Skeletal muscle cell (primary cell): Measurements from ENCODE around the gene KLF11.

Source experiments
- DNase-seq: peaks from one replicate; pipeline ENCODE4 v3.0.0-alpha.2; 2010; ENCODE audit warnings: low read depth
- H3K4me3 ChIP-seq: 2 replicates; pipeline ENCODE4 v1.5.1; 2011; ENCODE audit warnings: low read depth, mild to moderate bottlenecking, control low read depth, low read length, moderate library complexity

Gene KLF11

DNA sequence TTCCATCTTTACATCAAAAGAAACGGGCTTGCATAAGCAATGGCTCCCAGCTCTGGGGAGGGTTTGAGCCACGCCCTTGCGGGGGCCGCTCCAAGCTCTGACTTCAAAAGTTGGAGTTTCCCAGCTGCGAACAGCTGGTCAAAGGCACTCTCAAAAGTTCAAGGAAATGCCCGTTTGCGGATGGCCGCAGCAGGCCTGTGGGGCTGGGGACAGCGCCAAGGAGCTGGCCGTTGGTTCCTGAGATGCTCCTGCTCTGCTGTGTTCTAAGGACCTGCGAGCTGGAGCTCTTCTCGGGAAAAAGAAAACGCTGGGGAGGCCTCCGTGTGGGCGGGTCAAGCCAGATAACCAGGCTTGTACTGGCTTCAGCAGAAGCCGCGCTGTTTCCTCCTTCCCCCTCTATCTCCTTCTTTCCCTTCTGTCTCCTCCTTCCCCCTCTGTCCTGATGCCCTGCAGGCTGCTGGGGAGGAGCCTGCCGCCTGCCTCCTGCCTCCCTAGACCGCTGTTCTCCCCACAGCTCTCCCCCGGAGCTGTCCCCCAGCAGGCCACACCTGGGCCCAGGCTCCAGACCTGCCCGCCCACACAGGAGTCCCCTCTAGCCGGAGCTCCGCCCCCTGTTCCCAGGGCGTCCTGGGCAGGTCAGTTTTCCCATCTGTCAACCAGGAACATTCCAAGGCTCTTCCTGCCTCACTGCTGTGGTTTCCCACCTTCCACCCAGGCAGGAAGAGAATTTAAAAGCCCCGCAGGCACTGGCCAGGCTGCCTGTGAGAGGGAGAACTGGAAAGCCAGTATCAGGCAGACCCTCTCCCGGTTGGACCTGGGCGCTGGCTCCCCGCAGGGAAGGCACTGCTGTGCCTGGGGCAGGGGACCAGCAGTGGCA lies 14.1 kb downstream of the KLF11 start:
- DNase-seq: peak; percentile 41

DNA sequence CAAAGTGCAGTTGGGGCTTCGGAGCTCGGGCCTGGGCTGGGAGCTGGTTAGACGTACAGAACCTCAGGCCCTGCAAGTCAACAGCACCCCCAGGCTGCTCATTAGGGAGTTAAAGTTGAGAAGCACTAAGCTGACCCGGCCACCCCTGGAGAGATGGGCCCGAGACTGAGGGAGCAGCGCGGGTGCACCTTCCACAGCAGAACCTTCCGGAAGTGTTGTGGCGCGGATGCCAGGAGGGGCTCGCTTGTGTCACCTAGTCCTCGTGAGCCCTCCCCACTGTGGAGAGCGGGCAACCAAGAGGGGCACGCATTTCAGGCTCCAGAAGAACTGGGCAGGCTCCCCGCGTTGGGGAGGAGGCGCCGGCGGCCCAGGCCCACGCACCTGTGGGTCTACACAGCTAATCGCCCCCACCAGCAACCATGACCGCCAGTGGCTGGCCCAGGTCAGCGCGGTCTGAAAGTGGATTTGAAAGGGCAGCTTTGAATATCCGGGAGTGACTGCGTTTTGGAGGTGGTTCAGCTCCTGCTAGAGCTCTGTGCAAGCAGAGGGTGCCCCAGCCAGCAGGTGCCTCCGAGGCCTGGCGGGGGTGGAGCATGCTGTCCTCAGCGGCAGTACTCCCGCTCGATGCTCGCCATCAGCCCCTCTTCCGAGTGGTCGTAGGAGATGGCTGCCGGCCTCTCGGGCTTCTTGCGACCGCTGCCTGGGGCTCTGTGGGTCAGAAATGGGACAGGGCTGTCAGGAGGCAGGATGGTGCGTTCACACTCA lies 15.1 kb downstream of the KLF11 start:
- no peak for DNase-seq
- H3K4me3 ChIP-seq: no peak overlapping the region

More for the DNA sequence above, 14.1 kb downstream of the KLF11 start:
- peak overlapping the region; percentile 31 for H3K4me3 ChIP-seq

DNA sequence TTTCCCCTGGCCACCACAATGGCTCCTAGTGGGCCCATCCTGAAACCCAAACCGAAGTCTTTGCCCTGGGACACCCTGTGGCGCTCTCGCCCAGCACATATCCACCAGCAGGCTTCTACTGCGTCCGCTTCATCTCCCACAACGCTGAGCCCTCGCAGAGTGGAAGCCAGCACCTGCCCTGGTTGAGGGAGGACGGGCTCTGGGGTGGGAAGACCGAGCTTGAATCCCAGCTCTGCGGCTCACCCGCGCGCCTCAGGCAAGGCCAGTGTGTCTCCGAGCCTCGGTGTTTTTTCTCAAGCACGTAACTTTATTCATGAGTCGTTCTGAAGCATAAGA lies 15.6 kb downstream of the KLF11 start:
- no peak overlapping the region for H3K4me3 ChIP-seq
- no peak for DNase-seq

DNA sequence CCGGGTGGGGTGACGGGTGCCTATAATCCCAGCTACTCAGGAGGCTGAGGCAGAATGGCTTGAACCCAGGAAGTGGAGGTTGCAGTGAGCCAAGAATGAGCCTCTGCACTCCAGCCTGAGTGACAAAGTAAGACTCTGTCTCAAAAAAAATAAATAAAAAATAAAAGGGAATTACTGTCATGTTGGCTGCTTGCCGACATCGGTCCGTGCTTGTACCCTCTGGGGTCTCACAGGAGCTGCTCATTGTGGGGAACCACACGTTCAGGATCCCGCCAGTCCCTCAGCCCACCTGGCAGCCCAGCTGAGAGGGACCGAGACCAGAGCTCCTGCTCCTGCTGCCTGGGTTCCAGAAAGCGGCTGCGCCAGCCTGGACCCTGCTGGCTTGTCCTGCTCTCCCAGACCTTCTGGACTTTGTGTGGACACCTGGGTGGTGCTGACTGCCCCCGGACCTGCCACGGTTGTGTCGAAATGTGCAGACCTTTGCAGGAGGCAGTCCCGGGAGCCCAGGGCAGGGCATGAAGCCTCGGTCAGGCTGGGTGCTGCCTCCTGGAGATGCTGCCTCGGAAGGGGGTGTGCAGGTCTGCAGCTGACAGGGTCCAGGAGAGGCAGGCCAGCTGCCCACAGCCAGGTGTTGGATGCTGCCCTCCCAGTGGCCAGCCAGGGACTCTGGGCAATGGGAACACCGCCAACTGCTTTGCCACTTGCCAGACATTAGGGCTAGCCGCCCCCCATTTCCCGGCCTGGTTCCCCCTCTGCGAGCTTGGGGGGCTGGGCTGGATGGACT lies 16.4 kb downstream of the KLF11 start:
- H3K4me3 ChIP-seq: no peak overlapping the region
- no peak for DNase-seq

DNA sequence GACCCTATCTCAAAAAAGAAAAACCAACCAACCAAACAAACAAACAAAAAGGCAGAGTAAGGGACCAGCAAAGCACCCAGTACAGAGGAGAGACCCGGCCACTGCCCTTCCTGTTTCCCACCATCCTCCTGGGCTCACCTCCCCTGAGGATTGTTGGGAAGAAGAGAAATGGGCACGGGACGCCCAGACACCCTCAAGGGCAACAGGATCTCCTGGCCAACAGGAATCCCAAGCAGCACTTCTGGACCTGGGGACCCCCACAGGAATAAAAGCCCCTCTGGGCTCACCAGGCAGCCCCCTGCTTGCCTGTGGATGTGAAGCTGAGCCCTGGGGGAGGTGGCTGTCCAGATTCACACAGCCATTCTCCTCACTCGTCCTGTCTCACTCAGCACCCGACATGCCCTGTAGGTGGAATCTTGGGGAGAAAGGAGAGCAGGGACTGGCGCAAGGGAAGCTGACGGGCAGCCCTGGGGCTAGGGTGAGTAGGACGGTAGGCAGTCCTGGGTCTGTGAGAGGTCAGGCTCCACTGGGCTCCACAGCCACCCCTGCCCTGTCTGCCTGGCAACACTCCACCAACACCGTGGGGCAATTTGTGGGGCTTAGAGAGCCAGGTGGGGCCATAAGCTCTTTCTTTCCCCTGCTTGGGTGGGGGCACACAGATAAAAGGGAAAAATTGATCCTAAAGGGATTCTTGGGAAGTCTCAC lies 18.0 kb downstream of the KLF11 start:
- no peak overlapping the region for H3K4me3 ChIP-seq
- no peak for DNase-seq

- H3K4me3 ChIP-seq: no peak overlapping the region
- no peak for DNase-seq
Measured at GRCh38 chr2:10062931-10063365, 19.6 kb downstream of the KLF11 start.

GRCh38 chr2:10063566-10063965 lies 20.2 kb downstream of the KLF11 start:
- no peak for DNase-seq
- H3K4me3 ChIP-seq: no peak overlapping the region

- no peak overlapping the region for H3K4me3 ChIP-seq
- no peak for DNase-seq
Measured at GRCh38 chr2:10064932-10065772, 21.8 kb downstream of the KLF11 start.

GRCh38 chr2:10065773-10066055 lies 22.4 kb downstream of the KLF11 start:
- H3K4me3 ChIP-seq: no peak overlapping the region
- no peak for DNase-seq

- no peak overlapping the region for H3K4me3 ChIP-seq
- DNase-seq: no peak
Measured at GRCh38 chr2:10067330-10067729, 24.0 kb downstream of the KLF11 start.

DNA sequence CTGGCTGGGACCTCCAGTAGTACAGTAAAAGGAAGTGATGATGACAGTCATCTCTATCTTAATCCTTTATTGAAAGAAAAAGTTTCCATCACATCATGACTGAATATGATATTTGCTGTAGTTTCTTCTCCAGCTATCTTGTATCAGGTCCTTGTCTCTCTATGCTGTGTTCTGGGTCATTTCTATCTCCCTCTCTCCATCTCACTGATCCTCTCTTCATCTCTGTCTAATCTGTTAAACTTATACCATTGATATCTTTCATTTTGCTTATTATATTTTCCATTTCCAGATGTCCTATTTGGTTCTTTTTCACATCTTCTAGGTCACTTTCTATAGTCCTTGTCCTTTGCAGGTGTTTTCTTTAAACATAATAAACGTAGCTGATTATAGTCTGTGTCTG lies 24.5 kb downstream of the KLF11 start:
- no peak overlapping the region for H3K4me3 ChIP-seq
- DNase-seq: no peak

DNA sequence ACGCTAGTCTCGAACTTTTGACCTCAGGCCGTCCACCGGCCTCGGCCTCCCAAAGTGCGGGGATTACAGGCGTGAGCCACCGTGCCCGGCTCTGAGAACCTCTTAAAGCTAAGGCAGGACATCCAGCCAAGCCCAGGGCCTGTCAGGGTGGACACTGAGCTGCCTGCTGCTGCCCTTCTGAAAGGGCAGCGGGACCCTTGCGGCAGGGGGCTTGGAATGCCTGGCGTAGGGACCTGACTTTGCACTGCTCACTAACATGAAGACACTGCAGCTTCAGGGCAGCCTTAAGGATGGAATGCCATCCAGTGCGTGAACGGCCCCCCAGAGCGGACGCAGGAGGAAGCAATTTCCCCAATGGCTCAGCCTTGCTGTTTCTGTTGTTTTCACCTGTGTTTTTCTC lies 27.8 kb downstream of the KLF11 start:
- H3K4me3 ChIP-seq: no peak overlapping the region
- DNase-seq: no peak

DNA sequence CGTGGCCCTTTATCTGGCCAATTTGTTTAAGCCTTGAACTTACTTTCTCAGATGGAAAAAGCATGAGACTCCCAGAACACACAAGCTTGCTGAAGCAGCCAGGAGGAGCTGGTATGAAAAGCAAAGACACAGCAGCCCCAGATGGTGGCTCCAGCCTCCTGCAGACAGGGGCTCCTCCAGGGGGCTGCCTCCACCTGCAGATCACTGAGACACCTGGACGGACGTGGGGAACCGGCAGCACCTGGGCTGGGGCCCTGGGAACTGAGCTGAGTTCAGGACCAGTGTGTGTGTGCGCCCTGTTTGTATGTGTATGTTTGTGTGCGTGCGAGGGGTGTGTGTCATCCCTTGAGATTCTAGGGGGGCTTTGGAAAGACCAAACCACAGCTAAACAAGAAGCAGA lies 28.2 kb downstream of the KLF11 start:
- DNase-seq: no peak
- H3K4me3 ChIP-seq: no peak overlapping the region

GRCh38 chr2:10072656-10073480 lies 29.5 kb downstream of the KLF11 start:
- H3K4me3 ChIP-seq: no peak overlapping the region
- peak; percentile 44 for DNase-seq

- H3K4me3 ChIP-seq: no peak overlapping the region
- no peak for DNase-seq
Measured at GRCh38 chr2:10073706-10074105, 30.4 kb downstream of the KLF11 start.

GRCh38 chr2:10075101-10075500 lies 31.8 kb downstream of the KLF11 start:
- no peak overlapping the region for H3K4me3 ChIP-seq
- no peak for DNase-seq

DNA sequence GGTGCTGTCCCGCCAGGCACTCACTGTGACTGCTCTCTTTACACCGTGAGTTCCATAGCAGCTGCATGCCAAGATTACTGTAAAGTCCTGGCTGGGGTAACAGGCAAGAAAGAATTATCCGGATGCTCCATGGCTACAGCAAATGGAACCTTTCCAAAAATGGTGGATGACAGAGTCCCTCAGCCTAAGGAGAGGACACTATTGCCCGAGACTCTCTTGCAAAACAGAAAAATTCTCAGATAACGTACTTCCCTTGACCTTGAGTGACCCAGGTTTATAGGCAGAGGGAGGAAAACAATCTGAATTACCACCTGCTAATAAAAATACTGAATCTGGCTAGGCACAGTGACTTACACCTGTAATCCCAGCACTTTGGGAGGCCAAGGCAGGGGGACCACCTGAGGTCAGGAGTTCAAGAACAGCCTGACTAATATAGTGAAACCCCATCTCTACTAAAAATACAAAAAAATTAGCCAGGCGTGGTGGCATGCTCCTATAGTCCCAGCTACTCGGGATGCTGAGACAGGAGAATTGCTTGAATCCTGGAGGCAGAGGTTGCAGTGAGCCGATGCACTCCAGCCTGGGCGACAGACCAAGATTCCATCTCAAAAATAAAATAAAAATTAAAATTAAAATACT lies 32.3 kb downstream of the KLF11 start:
- no peak for DNase-seq
- H3K4me3 ChIP-seq: no peak overlapping the region

GRCh38 chr2:10076511-10076910 lies 33.2 kb downstream of the KLF11 start:
- no peak overlapping the region for H3K4me3 ChIP-seq
- DNase-seq: no peak
